Colonic mucosa (tissue), 4 donors: ENCODE measurements around the gene MUC20. TPM values are rescaled to one million over a fixed set of nuclear protein-coding genes. Genes with fewer than 3 reads are reported as not detected.
"Not testable (repeated sequence)": the region's sequence is repeated elsewhere in the genome, so short reads cannot be mapped to it uniquely, and the experiment has no call there.

Source experiments
- DNase-seq: peaks from one replicate; pipeline ENCODE4 v3.0.0-alpha.2; 2020
- H3K27ac ChIP-seq: fragments of 200-600 bp; one replicate; pipeline ENCODE4 v1.8.0; 2021
- H3K27me3 ChIP-seq: fragments of 200-600 bp; one replicate; pipeline ENCODE4 v1.8.0; 2021
- H3K36me3 ChIP-seq: fragments of 200-600 bp; one replicate; pipeline ENCODE4 v1.8.0; 2021
- H3K4me1 ChIP-seq: fragments of 200-600 bp; one replicate; pipeline ENCODE4 v1.8.0; 2021; ENCODE audit warnings: mild to moderate bottlenecking
- H3K4me3 ChIP-seq: fragments of 200-600 bp; one replicate; pipeline ENCODE4 v1.8.0; 2021
- H3K9ac ChIP-seq, 2 donors: one replicate each; pipeline ENCODE4 v1.7.0; 2013; ENCODE audit warnings: control low read depth in 2 of 2, low read depth in 2 of 2, low read length in 2 of 2
- H3K9me3 ChIP-seq: fragments of 200-600 bp; one replicate; pipeline ENCODE4 v1.8.0; 2021
- intact Hi-C: fragments of 100-400 bp; cut with DNase I; formaldehyde crosslinking; loops from one replicate; pipeline ENCODE4 v1.14.1; 2022
- total RNA-seq, 2 donors: library from RNA; stranded (reverse); fragmentation: NEBNext Ultra II Directional in 1 of 2; extraction: Animal tissue kit (Norgen Biotek cat#: 25700) in 1 of 2; gene quantifications; one replicate each; pipeline ENCODE4 v1.2.1, GENCODE V29; 2021
- TF ChIP-seq, protein P1 (sequence below): fragments of 200-600 bp; IDR thresholded peaks from one replicate; pipeline ENCODE4 v1.8.0; 2022; ENCODE audit warnings: antibody characterized with exemption, mild to moderate bottlenecking
- donor health status: healthy.
- donor health status: DM: no; HTN: no; CAD: no.
- donor health status: DM: no; HTN: no; CAD: no.

MUC20 gene
- total RNA-seq, 2 donors from 2014 or later: 58.1 to 170 TPM

DNA sequence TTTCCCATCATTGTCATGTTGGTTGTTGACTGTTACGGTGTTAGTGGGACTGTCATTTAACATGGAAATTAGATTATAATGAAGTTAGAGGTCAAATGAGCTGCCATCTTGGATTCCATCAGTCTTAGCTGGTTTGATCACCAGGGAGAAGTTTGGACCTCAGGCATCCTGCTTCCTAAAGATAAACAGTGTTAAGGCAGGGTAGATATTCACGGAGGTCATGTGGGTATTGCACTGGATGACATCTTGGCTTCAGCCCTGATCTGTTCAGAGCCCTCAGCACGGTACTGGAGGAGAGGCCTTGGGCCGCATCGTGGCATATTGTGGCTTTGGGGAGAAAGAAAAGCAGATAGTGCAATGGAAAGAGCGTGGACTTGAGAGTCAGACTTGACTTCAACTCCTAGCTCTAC lies 11.1 kb upstream of the MUC20 start:
- Histone ChIP-seq H3K4me1 (no peaks in the 10 kb centered on the region), H3K36me3 (peaks cover 4% of the 10 kb centered on the region), H3K27me3 (no peaks in the 10 kb centered on the region), H3K27ac (no peak overlapping the region), H3K4me3 (no peak overlapping the region), H3K9me3 (no peaks in the 10 kb centered on the region), H3K9ac (peak overlapping the region in 1 of 2 donors; percentile 24)
- TF ChIP-seq, protein P1, sequence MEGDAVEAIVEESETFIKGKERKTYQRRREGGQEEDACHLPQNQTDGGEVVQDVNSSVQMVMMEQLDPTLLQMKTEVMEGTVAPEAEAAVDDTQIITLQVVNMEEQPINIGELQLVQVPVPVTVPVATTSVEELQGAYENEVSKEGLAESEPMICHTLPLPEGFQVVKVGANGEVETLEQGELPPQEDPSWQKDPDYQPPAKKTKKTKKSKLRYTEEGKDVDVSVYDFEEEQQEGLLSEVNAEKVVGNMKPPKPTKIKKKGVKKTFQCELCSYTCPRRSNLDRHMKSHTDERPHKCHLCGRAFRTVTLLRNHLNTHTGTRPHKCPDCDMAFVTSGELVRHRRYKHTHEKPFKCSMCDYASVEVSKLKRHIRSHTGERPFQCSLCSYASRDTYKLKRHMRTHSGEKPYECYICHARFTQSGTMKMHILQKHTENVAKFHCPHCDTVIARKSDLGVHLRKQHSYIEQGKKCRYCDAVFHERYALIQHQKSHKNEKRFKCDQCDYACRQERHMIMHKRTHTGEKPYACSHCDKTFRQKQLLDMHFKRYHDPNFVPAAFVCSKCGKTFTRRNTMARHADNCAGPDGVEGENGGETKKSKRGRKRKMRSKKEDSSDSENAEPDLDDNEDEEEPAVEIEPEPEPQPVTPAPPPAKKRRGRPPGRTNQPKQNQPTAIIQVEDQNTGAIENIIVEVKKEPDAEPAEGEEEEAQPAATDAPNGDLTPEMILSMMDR: no peak
- no peak for DNase-seq
- intact Hi-C loops: no loop called here

GRCh38 chr3:195710126-195710905 lies 10.5 kb upstream of the MUC20 start:
- intact Hi-C loops, H3K9me3 ChIP-seq, H3K4me3 ChIP-seq, H3K27me3 ChIP-seq, H3K27ac ChIP-seq, DNase-seq, H3K4me1 ChIP-seq, H3K36me3 ChIP-seq: not testable (repeated sequence)
- peak overlapping the region in 1 of 2 donors; percentile 24 for H3K9ac ChIP-seq

DNA sequence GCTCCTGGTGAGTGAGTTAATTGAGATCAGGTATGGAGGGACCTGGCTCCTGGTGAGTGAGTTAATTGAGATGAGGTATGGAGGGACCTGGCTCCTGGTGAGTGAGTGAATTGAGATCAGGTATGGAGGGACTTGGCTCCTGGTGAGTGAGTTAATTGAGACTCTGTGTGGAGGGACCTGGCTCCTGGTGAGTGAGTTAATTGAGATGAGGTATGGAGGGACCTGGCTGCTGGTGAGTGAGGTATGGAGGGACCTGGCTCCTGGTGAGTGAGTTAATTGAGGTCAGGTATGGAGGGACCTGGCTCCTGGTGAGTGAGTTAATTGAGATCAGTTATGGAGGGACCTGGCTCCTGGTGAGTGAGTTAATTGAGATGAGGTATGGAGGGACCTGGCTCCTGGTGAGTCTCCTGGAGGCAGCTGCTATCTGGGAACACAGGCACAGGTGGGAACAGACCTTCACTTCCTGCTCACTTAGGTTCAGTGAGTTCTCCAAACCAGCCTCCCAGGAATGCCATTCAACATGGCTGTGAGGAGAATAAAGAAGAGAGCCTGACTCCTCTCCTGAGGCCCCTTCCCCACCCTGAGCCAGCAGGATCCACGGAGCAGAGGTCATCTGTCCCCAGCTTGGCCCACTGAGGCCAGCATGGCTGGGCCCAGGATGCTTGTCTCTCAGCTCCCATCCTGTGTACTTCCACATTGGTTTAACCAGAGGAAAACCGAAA lies 9.5 kb upstream of the MUC20 start:
- DNase-seq, H3K9me3 ChIP-seq, H3K27ac ChIP-seq, intact Hi-C loops, H3K4me3 ChIP-seq, H3K9ac ChIP-seq, H3K4me1 ChIP-seq, H3K27me3 ChIP-seq, H3K36me3 ChIP-seq: not testable (repeated sequence)

DNA sequence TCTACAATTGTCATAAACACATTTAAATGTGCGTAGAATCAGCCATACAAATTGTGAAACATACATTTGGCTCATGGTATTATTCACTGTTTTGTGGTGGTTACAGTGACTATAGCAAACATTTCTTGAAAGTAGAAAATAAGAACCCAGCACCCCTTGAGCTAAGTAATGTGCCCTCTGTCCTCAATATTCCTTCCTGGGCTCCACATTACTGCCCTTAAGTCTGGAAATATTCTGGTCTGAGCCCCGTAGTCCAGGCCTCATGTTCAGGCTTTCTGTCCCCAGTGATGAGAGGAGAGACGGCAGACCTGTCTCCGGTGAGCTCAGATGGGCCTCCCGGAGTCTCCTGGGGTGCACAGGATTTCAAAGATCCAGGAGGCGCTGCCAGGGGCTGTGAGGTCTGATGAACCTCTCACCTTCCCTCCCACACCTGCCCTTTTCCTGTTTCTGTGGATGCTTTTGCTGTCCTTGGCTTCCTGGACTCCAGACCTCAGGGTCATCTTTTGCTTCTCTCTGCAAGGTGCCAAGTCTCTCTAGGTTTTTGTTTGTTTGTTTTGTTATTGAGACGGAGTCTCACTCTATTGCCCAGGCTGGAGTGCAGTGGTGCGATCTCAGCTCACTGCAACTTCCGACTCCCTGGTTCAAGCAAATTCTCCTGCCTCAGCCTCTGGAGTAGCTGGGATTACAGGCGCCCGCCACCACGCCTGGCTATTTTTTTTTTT lies 8.8 kb upstream of the MUC20 start:
- intact Hi-C loops: no loop called here
- H3K9me3 ChIP-seq: no peaks in the 10 kb centered on the region
- H3K4me3 ChIP-seq: no peak overlapping the region
- no peak overlapping the region for H3K9ac ChIP-seq
- H3K27me3 ChIP-seq: no peaks in the 10 kb centered on the region
- H3K36me3 ChIP-seq: peaks cover 4% of the 10 kb centered on the region
- no peak for DNase-seq
- H3K27ac ChIP-seq: no peak overlapping the region
- TF ChIP-seq, protein P1: no peak
- no peaks in the 10 kb centered on the region for H3K4me1 ChIP-seq

DNA sequence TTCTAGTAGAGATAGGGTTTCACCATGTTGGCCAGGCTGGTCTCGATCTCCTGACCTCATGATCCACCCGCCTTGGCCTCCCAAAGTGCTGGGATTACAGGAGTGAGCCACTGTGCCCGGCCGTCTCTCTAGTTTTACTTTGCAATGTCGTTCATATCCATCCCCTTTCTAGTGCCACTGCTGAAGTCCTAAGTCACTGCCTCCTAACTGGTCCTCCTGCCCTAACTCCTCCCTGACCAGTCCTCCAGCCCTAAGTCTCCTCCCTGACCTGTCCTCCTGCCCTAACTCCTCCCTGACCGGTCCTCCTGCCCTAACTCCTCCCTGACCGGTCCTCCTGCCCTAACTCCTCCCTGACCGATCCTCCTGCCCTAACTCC lies 8.3 kb upstream of the MUC20 start:
- H3K4me1 ChIP-seq, H3K4me3 ChIP-seq, H3K27ac ChIP-seq, H3K9me3 ChIP-seq, H3K9ac ChIP-seq, DNase-seq, H3K27me3 ChIP-seq, H3K36me3 ChIP-seq, intact Hi-C loops: not testable (repeated sequence)

- H3K36me3 ChIP-seq, intact Hi-C loops, H3K27me3 ChIP-seq, H3K4me1 ChIP-seq, DNase-seq, H3K9me3 ChIP-seq, H3K27ac ChIP-seq, H3K4me3 ChIP-seq, H3K9ac ChIP-seq: not testable (repeated sequence)
These were observed 7.6 kb upstream of the MUC20 start for GRCh38 chr3:195713150-195713549.

DNA sequence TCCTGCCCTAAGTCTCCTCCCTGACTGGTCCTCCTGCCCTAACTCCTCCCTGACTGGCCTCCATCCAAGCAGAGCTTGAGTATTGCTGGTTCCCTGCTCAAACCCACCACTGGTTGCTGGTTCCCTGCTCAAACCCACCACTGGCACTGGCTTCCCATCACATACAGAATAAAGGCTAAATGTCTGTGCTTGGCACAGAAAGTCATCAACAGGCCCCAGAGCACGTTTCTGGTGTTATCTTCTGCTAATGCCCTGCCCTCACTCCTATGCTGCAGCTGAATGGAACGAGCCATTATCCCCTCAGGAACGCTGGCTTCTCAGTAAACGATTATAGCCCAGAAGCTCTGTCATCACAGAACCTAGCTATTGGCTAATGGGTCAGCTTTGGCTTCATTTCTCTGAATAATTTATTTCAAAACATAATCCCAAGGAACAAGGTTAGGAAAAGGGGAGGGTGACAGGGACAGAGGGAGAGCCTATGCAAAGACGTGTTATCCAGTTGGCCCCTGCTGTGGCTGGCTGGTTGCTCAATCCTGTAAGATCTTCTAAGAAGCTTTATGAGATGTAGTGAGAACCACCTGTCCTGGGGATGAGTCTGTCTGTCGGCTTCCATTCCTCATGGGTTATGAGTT lies 6.3 kb upstream of the MUC20 start:
- intact Hi-C loops: no loop called here

More for the DNA sequence above, 6.3 kb upstream of the MUC20 start:
- H3K9me3 ChIP-seq: no peaks in the 10 kb centered on the region
- no peaks in the 10 kb centered on the region for H3K4me1 ChIP-seq
- no peak overlapping the region for H3K4me3 ChIP-seq
- H3K9ac ChIP-seq: no peak overlapping the region
- DNase-seq: no peak
- H3K36me3 ChIP-seq: peaks cover 4% of the 10 kb centered on the region
- TF ChIP-seq, protein P1: no peak
- no peaks in the 10 kb centered on the region for H3K27me3 ChIP-seq
- H3K27ac ChIP-seq: no peak overlapping the region
